ENCODE data around the gene ADAMTS17.

The ADAMTS17 gene

DNA sequence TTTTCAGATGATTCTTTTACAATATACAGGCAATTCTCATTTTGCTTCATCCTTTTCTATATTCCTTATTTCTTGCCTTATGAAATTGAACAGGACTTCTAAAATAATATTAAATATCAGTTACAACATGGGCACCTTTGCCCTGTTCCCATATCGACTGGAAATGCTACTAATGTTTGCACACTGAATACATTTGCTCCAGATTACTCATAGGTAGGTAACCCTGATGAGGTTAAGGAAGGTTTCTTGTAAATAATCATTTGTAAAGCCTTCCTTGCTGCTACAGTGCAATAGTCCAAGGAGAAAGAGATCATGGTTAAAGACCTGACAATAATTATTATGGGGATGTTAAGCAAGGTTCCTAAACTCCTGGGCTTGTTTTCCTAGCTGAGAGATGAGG is 175.5 kb downstream of the ADAMTS17 start:
- no peak for DNase-seq

DNA sequence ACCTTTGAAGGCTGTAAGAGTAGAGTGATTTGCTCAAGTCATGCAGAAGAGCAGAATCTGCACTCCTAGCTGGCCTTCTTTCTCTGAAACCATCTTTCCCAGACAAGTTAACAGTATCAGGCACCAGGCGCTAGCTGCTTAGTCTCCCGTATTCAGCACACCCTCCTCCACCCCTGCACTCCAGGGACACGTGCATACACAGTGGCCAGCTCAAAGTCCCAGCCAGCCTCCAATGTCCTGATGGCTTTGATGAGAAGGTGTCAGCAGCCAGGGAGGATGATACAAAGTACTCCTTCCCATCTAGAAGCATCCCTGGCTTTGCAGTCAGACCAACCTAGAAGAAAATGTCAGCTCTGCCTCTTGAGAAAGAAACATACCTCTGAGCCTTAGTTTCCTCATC is 177.8 kb downstream of the ADAMTS17 start:
- no peak for DNase-seq

DNA sequence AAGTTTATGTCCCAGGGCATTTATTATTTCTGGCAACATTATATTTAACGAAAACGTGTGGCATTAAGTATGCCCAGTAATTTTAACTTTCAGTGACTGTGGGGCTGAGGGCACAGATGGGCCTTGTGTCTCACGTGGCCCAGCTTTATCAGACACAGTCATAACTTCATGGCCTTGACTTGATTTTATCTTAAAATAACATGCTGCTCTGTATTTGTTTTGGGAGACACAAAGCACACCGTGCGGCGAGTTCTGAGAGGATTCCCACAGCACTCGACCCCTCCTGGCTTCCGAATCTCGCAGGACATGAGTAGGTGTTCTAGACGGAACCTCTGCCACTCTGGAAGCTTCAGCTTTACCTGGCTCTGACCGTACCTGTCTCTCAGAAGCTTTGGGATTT is 180.8 kb downstream of the ADAMTS17 start:
- no peak for DNase-seq

DNA sequence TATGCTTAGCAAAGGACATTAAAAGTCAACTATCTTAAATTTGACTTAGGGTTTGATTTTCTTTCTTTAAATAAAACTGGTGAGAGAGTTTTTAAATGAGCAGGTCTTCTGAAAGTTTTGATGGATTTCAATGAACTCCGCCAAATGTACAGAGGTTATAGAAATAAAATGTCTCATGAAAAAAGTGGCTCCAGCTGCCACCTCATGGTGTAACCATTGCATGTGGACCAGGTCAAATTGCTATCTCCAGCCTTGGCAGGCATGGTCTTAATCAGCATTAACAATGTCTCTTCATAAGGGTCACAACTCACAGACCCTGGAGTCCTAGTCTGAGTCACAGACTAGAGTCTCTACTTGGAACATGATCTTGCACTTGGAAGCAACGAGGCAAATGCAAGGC is 182.3 kb downstream of the ADAMTS17 start:
- DNase-seq, result no peak

DNA sequence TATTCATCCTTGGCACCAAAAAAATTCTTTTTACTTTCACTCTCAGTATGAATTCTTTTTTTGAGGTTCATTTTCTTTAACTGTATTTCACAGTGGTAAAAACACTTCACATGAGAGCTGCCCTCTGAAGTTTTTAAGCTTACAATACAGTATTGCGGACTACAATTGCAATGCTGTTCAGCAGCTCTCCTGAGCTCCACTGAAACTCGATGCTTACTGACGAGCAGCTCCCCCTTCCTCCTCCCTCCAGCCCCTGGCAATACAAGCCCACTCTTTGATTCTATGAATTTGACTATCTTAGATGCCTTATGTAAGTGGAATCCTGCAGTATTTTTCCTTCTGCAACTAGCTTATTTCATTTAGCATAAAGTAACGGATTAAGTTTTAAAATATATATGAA is 183.4 kb downstream of the ADAMTS17 start:
- no peak for DNase-seq

- no peak for DNase-seq
Measured at GRCh38 chr15:100156201-100156600, 185.6 kb downstream of the ADAMTS17 start.

DNA sequence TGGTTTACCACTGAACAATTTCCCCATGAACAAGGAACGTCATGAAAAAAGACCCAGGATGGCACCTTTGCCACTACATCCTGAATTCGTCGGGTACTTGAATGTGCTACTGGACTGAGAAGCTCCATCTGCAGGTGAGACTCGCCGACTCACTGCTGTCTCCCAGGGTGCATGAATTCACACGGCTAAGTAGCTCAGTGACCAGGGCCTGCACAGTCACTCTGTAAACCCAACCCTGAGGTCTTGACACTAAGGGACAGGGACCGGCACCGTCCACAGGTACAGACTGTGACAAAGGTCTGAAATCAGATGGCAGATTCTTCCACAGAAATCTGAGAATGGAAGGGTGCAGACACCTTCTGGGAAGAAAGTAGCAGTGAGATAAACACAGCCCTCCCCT is 187.4 kb downstream of the ADAMTS17 start:
- DNase-seq, result no peak

- no peak for DNase-seq
Measured at GRCh38 chr15:100152463-100152862, 189.3 kb downstream of the ADAMTS17 start.

GRCh38 chr15:100150906-100151305 is 190.9 kb downstream of the ADAMTS17 start:
- no peak for DNase-seq

DNA sequence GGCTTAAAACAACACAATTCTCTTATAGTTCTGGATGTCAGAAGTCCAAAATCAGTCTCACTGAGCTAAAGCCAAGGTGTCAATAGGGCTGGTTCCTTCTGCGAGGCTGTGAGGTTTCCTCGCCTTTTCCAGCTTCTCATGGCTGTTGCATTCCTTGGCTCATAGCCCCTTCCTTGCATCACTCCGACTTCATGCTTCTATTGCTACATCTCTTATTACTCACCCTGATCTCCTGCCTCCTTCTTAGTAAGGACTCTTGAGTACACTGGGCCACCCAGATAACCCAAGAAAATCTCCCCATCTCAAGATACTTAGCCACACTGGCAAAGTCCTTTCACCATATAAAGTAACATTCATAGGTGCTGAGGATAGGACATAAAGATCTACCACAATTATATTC is 193.9 kb downstream of the ADAMTS17 start:
- DNase-seq, result no peak

- no peak for DNase-seq
Measured at GRCh38 chr15:100143378-100143777, 198.4 kb downstream of the ADAMTS17 start.

GRCh38 chr15:100141311-100142001 is 200.3 kb downstream of the ADAMTS17 start:
- DNase-seq, result no peak

GRCh38 chr15:100140527-100141308 is 201.1 kb downstream of the ADAMTS17 start:
- no peak for DNase-seq

DNA sequence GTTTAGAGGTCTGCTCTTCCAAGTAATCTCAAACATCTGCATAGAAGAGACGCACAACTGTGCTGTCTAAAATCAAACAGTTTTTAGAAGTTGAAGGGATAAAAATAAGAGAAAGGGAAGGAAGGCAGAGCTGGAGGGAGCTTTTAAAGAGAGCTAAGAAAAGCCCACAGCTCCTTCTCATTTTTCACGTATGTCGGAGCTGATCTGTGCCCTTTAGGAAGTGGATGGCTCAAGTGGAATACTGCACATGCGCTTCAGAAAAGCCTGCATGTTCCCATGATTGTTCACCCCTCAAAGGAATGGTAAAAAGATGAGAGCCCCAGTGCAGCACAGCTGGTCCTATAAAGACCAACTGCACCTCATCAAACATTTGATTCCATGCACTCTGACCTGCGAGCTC is 207.2 kb downstream of the ADAMTS17 start:
- no peak for DNase-seq

- DNase-seq, result no peak
Measured at GRCh38 chr15:100134089-100134583, 207.6 kb downstream of the ADAMTS17 start.

DNA sequence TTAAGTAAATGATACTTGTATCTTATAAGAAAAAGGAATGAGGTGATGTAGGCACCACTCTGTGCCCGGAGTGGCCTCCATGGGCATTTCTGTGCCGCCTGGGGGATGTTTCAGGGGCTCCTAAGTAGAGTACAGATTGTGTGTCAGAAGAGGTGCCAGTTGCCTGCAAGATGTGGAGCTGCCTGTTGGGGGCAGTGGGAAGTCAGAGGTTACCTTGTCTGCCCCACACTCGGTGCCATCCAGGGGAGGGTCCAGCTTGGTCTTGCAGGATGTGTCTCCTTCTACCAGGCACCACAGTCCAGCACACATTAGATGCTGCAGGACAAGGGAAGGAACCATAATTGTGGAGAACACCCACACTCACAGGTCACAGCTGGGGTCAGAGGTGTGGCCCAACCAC is 208.8 kb downstream of the ADAMTS17 start:
- no peak for DNase-seq

GRCh38 chr15:100132309-100132708 is 209.5 kb downstream of the ADAMTS17 start:
- DNase-seq, result no peak

DNA sequence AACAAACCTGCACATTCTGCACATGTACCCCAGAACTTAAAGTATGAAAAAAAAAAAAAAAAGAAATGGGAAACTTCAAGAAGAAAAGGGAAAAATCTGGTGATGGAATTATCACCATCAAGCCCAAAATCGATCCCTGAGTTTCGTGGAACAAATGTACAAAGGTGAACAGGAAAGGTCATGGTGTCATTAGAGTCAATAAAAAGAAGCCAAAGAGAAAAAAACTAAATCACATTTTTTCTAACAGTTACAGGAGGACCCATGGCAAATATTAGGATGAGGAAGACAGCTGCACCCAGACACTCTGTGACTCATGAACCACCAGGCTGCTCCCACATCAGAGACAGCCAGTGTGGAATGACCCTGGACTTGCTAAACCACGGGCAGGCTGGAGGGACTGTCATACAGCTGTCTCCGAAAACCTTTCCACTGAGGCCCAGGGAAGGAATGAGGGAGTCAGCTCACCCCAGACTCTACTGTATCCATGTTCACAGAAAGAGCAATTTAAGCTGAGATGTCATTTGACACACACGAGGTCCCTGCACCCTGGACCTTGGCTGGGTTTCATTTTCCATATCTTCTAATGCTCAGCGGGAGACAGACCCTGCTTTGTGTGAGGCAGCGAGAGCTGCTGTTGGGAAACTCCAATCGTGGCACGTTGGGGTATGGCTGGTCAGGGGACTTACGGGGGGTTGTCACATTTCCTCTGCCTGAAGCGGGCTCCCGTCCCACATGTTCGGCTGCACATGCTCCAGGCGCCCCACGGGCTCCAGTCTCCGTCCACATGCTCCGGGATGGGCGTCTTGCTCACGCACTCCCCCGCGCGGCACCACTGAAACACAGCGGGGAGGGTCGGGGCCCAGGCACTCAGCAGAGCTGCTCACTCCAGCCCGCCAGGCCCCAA is 210.2 kb downstream of the ADAMTS17 start:
- DNase-seq, result no peak

GRCh38 chr15:100129677-100130076 is 212.1 kb downstream of the ADAMTS17 start:
- DNase-seq, result no peak

DNA sequence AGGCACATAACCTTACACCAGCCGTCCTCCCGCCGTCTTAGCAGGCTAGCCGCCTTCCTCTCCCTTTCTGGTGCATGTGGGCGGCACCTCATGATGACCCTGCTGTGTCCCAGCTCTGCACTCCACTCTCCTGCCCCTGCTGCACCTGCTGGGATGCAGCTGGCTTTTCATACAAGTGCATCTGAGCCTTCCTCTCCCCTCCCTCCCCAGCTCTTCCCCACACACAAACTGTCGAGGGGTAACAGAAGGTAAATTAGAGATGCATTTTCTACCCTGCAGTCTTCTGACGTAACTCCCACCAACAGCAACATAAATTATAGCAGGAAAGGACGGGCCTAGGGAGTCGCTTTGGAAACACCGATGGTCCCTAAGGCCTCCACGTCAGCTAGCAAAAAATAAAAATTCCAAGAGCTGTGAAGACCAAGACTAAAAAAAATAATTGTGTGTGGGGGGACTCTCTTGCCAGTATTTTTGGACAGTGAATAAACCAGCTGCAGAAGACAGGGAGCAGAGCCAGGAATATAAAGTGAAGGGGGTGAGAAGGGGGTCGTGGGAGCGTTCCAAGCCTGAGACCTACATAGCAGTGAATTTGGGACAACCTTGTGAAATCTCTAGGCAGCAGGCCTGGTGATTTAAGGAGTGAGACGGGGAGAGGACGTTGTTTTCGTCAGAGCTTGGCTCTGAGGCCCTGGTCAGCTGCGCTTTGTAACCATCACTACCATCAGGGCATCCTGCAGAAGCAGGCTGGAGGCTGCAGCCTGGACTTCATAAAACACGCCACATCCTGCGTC is 216.2 kb downstream of the ADAMTS17 start:
- DNase-seq, result no peak

DNA sequence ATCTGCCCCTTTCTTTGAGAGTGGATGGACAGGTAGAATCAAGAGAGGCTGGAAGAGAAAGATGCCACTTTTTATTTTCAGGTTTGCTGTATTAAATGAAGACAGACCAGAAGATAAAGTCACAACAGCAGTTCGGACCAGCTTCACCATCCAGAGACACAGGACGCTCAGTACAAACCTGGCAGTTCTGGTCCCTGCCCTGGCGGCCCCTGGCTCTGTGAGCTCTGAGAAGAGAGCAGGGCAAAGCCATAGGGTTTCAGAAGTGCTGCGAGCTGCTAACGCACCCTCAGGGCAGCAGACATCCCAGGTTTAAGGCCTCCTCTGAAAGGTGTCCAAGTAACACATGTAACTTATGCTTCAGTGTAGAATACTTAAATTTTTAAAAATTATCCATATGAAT is 216.8 kb downstream of the ADAMTS17 start:
- no peak for DNase-seq

- no peak for DNase-seq
Measured at GRCh38 chr15:100124361-100124760, 217.4 kb downstream of the ADAMTS17 start.

DNA sequence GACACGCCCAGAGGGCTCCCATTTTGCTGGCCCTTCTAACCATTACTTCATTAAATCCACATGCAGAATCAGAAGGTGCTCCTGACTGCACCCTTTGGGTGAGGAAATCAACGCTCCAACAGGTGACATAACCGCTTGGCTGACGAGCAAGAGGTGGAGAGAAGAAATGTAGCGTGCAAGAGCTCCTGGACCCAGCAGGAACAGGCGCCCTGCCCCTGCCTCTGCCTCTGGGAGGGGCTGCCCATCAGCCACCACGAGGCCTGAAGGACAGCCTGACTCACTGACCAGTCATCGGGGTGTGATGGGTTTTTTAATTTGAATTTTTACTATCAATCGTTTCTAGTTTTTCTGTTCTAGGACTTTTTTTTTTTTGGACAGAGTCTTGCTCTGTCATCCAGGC is 218.2 kb downstream of the ADAMTS17 start:
- DNase-seq, result no peak
